Fibroblast of lung (primary cell): ENCODE data around the gene PXDN.

Experiments
- CTCF ChIP-seq, 2 donors: IDR thresholded peaks in 1 of 2; conservative IDR thresholded peaks in 1 of 2; 1 replicate in 1 of 2; 2 replicates in 1 of 2; pipeline ENCODE4 v1.5.1; 2011 to 2012; ENCODE audit warnings: low read length in 2 of 2, control low read depth in 1 of 2, inconsistent platforms in 1 of 2, low read depth in 1 of 2, mild to moderate bottlenecking in 1 of 2
- EZH2 ChIP-seq: IDR thresholded peaks from 2 replicates; pipeline ENCODE4 v1.5.1; 2012; ENCODE audit warnings: low read length, control low read depth, mild to moderate bottlenecking; ENCODE audit errors: missing control alignments

DNA sequence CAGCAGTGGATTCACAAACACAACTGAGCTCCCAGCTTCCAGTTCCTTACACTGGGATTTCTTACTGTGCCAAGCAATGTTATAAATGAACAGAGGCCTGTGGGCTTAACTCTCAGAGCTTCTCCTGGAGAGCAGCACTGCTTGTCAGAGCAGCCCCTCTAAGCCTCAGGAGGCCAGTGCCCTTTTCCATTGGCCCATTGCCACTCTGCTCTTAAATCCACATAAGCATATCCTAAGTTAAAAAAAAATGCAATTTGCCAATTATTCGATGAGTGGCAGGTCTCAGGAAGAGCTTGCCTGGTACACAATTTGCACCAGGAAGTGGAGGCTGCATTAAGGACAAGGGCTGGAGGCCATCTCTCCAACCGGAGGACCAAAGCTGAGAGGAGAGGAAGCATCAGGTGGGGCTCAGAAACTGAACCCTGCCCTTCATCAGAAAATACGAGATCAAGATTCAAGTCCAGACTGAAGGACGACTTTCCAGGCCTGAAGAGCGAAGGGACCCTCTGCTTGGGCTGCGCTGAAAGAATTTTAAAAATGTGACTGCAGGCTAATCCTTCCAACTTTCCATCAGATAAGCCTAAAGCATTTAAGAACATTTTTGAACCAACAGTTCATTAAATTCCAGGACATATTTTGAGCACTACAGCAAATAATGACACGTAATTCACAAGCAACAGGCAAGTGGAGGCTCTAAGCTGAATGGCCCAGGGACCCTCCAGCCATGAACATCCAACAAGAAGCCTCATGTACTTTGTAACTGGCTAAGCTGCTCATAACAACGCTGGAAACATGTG is 28.4 kb upstream of the PXDN start:
- TF ChIP-seq CTCF (conservative IDR thresholded peaks at IDR 0.05 in 1 of 2, IDR thresholded peaks at IDR 0.05 in 1 of 2; ENCODE audit: low read depth in 1 of 2, low read length in 2 of 2) (no peak), EZH2 (no peak)
